GM10266 (cell line): Measurements from ENCODE around the gene SARNP.

Experiments
- DNase-seq: peaks from one replicate; pipeline ENCODE4 v3.0.0; 2012; ENCODE audit errors: extremely low spot score
- CTCF ChIP-seq: IDR thresholded peaks from 2 replicates; pipeline ENCODE4 v1.5.1; 2012; ENCODE audit warnings: mild to moderate bottlenecking, low read depth; ENCODE audit not compliant: control insufficient read depth, insufficient read depth; ENCODE audit errors: missing control alignments

SARNP gene

GRCh38 chr12:55823419-55823818 is 5.9 kb upstream of the SARNP start:
- no peak for TF ChIP-seq CTCF
- no peak for DNase-seq

DNA sequence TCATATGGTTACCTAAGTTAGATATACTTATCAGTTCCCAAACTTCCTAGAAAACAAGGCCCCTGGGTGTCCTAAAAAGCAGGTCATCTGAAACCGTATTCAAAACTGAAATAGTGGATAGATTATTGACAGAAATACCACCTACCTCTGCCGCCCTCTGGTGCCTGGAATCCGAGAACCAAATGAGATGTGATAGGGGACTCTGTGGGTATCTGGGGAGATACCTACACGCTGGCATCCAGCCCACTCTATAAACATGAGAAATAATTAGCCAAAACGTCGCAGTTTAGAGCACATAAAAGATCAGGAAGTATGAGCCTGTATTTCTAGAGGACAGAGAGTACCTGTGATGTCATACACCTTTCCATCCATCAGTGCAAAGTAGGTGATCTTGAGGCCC is 4.7 kb upstream of the SARNP start:
- no peak for DNase-seq
- TF ChIP-seq CTCF, result peak; percentile 18

GRCh38 chr12:55820679-55821078 is 3.2 kb upstream of the SARNP start:
- DNase-seq, result no peak
- peak; percentile 4 for TF ChIP-seq CTCF

DNA sequence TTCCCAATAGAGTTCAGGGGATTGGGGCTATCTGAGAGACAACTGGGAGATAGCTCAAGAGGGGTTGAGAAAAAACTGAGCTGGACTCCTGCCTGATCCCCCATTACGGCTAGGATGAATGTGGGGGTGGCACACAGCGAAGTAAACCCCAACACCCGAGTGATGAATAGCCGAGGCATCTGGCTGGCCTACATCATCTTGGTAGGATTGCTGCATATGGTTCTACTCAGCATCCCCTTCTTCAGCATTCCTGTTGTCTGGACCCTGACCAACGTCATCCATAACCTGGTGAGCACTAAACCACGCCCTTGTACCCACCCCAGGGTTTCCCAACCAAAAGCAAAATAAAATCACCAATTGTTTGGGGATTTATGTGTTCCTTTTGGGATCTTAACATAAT is 1.4 kb upstream of the SARNP start:
- DNase-seq, result no peak
- TF ChIP-seq CTCF, result no peak

DNA sequence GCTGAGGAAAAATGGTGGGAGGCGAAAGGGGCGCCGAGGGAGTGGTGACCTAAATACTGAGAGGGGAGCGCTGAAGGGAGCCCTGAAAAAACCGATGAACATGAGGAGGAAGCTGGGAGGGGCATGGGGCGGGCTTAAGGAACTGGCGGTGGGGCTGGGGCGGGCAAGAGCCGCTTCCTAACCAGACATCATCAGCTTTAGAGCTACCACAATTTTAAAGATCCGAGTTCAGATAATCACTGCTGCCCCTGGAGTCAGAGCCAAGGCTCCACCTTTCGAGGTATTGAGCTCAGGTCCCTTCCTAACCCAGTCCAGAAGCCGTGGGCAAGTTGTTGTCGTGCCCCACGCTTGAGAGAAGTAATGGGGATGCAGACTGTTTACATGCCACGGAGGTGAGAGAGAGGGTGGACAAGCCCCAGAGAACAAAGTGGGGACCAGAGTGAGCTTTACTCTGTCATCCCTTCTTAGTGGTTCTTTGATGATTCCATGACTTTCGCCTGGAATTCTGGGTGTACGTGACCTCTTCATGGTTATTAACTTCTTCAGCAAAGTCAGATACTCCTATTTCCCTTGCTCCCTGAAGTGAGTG is 710 bp upstream of the SARNP start:
- peak; percentile 51 for DNase-seq

GRCh38 chr12:55816881-55817344 is 611 bp downstream of the SARNP start:
- no peak for TF ChIP-seq CTCF
- no peak for DNase-seq

More for the DNA sequence above, 710 bp upstream of the SARNP start:
- TF ChIP-seq CTCF, result no peak

- no peak for DNase-seq
- no peak for TF ChIP-seq CTCF
These were observed 2.1 kb downstream of the SARNP start for GRCh38 chr12:55815473-55815872.
